Measurements from ENCODE around the gene NVL. TPM values are rescaled to one million over a fixed set of nuclear protein-coding genes. Genes with fewer than 3 reads are reported as not detected.
"Not testable (repeated sequence)": the region's sequence is repeated elsewhere in the genome, so short reads cannot be mapped to it uniquely, and the experiment has no call there.

The NVL gene
- total RNA-seq (2014; rRNA removed; shearing (Covaris generic)) = 26.5 and 31.8 TPM in 2 replicates

- peak; percentile 92 for DNase-seq (ENCODE audit: low read depth)
These were observed at the start of gene NVL for GRCh38 chr1:224329842-224330753. Gene NVL, minus strand, starts transcription at chr1:224330172. Its CDS starts 45 bp downstream, at chr1:224330127.

DNA sequence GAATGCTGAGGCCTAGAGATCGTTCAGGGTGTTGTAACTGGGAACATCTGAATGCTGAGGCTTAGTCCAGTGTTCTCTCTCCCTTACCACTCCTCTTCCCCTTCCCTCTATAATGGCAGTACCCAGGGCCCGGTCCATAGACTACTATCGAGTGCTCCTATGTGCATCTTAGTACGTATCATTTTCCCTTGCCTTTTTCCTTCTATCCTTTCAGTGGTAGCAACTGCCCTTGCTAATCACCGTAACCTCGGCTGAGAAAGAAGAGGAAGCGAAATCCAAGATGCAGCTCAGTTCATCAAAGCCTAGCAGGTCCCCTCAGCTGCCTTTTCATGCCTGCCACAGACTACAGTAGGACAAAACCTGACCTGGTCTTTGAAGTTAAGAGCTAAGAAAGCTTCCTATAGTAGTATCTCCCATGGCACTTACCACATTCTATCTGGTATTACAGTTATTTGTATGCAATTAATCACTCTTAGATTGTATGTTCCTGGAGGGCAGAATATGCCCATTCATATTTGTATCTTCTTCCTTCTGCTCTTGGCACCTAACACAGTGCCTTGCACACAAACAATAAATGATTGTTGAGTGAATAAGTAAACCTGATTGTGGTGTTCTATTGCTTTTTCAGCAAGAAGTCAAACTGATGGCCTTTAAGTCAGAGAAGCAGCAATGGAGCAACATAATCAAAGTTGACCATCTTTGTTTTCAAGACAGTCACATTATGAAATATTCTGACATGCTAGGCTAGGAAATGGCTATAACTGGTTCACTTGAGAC lies 49.1 kb upstream of the NVL start:
- no peak for DNase-seq (ENCODE audit: low read depth)

DNA sequence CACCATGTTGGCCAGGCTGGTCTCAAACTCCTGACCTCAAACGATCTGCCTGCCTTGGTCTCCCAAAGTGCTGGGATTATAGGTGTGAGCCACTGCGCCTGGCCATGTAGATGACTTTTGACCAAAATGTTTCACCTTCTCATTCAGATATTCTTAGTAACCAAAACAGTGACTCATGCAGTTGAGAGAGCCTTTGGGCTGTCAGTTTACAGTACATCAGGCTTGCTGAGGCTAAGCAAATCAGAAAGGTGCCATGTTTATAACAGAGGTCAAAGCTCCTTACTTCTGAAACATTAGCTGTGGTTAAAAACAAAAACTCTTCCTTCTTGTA lies 47.7 kb upstream of the NVL start:
- peak; percentile 46 for DNase-seq (ENCODE audit: low read depth)

DNA sequence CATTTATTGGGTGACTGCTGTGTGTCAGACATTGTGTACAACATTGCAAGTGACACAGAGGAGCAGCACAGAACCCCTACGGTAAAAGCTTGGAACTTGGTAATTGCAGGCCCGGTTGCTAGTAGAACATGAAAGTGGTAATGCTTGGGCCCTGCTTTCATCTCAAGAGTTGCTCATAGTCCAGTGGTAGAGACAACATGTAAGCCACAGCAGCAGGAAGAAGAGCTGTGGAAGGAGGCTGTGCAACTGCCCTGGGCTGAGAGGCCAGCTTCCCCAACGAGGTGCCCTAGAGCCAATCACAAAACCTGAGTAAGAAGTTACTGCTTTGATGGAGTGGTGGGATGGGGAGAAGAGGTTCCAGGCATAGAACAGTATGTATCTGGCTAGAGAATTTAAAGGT lies 45.1 kb upstream of the NVL start:
- no peak for DNase-seq (ENCODE audit: low read depth)

DNA sequence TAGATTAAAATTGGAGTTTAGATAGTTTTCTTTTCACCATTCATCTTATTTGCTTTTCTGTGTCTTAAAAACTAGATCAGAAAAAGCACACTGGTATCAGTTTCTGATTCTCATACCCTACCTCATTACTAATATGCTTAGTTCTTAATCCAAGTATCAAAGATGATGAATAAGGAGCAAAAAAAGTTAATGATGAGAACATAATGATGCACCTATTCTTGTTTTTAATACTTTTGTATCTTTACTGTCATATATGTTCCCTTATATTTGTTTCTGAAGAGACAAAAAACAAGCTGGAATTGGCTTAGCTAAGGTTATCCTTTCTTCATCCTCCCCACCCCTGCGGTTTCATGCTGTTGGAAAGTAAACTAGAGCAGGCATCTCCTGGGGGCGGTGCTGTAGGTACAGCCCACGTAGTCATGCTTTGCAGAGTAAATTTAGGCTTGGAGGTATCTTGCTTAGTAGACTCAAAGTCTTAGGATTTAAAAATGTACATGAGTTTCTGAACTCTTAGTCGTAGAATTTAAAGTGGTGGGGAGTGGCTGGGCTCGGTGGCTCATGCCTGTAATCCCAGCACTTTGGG lies 43.1 kb upstream of the NVL start:
- DNase-seq (ENCODE audit: low read depth) = no peak

DNA sequence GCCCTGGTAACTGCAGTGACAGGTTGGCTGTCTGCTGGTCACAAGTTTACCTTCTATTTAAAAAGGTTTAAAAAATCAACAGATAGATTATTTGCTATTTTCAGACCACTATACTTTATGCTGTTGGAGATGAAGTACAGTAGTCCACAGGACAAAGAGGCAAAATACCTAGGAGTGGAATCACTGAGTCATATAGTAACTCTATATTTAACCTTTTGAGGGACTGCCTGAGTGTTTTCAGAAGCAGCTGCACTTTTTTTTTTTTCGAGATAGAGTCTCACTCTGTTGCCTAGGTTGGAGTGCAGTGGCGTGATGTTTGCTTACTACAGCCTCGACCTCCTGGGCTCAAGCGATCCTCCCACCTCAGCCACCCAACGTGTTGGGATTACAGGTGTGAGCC lies 38.4 kb upstream of the NVL start:
- no peak for DNase-seq (ENCODE audit: low read depth)

- no peak for DNase-seq (ENCODE audit: low read depth)
These were observed 29.2 kb upstream of the NVL start for GRCh38 chr1:224359207-224359606.

GRCh38 chr1:224358237-224358636 lies 28.3 kb upstream of the NVL start:
- no peak for DNase-seq (ENCODE audit: low read depth)

GRCh38 chr1:224357626-224358124 lies 27.7 kb upstream of the NVL start:
- no peak for DNase-seq (ENCODE audit: low read depth)

DNA sequence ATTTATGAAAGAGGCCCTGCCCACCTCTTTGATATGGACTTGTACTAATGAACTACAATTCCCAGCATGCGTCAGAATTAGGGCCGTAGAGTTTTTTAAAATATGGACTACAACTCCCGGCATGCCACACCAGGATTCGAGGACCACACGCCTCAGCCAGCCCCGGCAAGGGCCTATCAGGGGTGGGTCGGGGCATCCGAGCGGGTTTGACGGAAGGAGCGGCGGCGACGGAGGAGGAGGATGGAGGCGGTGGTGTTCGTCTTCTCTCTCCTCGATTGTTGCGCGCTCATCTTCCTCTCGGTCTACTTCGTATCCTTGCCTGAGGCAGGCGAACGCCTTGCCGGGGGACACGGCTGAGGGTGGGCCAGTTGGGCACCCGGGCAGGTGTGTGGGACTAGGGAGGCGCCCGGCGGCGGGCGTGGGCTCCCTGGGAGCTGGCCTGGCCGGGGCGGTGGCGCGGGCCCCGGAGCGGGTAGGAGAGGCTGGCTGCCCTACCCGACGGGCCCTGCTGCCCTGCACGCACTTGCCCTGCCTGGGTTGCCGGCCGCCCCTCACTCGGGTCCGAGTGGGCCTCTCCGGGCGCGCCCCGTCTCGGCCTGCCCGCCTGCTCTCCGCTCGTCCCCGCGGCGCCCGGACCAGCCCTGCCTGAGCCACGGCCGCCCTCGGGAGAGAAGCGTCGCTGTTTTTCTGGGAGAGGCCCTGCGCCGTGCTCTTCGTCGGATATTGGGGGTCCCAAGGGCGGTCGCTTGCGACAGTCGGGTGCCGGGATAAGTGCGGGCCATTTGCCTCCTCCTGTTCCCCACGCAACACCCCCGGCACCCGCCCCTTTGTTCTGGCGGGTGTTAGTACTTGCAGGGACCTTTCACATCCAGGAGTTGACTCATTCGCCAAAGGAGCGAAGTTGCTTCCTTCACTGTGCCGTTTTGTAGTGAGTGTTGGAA lies 27.0 kb upstream of the NVL start, which contains the start of gene CNIH4:
TSS of gene CNIH4 (plus strand) at position 195 of the 941 bp plus-strand sequence. CDS start at position 241, 46 bp downstream.
- DNase-seq (ENCODE audit: low read depth) = peak; percentile 96

- no peak for DNase-seq (ENCODE audit: low read depth)
These were observed 24.3 kb upstream of the NVL start for GRCh38 chr1:224353975-224354925.

- not testable (repeated sequence) for DNase-seq (ENCODE audit: low read depth)
These were observed 22.6 kb upstream of the NVL start for GRCh38 chr1:224352436-224353085.

DNA sequence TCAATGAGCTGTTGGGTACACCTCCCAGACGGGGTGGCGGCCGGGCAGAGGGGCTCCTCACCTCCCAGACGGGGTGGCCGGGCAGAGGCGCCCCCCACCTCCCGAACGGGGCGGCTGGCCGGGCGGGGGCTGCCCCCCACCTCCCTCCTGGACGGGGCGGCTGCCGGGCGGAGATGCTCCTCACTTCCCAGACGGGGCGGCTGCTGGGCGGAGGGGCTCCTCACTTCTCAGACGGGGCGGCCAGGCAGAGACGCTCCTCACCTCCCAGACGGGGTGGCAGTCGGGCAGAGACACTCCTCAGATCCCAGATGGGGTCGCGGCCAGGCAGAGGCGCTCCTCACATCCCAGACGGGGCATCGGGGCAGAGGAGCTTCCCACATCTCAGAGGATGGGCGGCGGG lies 19.7 kb upstream of the NVL start:
- not testable (repeated sequence) for DNase-seq (ENCODE audit: low read depth)

DNA sequence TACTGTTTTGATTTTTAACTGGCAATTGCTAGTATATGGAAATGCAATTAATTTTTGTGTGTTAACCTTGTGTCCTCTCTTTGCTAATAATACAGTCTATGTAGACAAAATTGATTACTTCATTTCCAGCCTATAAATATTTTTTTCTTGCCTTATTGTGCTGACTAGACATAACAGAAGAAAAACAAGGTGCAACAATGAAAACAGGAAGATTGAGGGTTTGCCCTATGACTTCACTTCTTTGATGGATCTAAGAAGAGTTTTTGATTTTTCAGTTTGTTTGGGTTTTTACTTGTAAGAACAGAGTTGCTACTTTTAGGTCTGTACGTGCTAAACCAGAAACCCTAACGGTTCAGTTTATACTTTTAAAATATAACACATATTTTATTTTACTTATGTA lies 18.2 kb upstream of the NVL start:
- DNase-seq (ENCODE audit: low read depth) = no peak

- DNase-seq (ENCODE audit: low read depth) = no peak
These were observed 13.7 kb upstream of the NVL start for GRCh38 chr1:224343679-224344078.

GRCh38 chr1:224340453-224341384 lies 10.7 kb upstream of the NVL start:
- peak; percentile 9 for DNase-seq (ENCODE audit: low read depth)

- DNase-seq (ENCODE audit: low read depth) = no peak
These were observed 9.6 kb upstream of the NVL start for GRCh38 chr1:224339442-224340033.

Data from Daoy (cell line).